Measurements from ENCODE around the gene MUC5AC. TPM values are rescaled to one million over a fixed set of nuclear protein-coding genes. Genes with fewer than 3 reads are reported as not detected.

MUC5AC gene
- total and polyA plus RNA-seq, 2 of the 13 experiments (the other 11 are each of a cell fraction or from before 2014, with no cell fraction given) = under 0.01 TPM; not detected in 1

- FAIRE-seq = no peak
- POLR2A ChIA-PET = no interaction called here
Measured at GRCh38 chr11:1175461-1176223, 17.9 kb downstream of the MUC5AC start.

More at GRCh38 chr11:1175461-1176223, 17.9 kb downstream of the MUC5AC start:
- Histone ChIP-seq H3K9ac (ENCODE audit: insufficient read depth, low read depth, low read length) (no peak overlapping the region), H3K4me3 (replicated peaks in 1 of 3; ENCODE audit: insufficient read depth in 1 of 3, low read depth in 2 of 3, low read length in 3 of 3) (no peak overlapping the region), H3K4me1 (ENCODE audit: insufficient read depth, low read length) (no peaks in the 10 kb centered on the region), H3K4me2 (ENCODE audit: low read depth, low read length) (no peak overlapping the region), H3K27me3 (ENCODE audit: control insufficient read depth in 1 of 2, insufficient read depth in 2 of 2, low read length in 2 of 2) (peaks cover 1 to 22% of the 10 kb centered on the region in 2 experiments; a peak in 2 of 5 replicates), H3K36me3 (replicated peaks in 1 of 2; ENCODE audit: control insufficient read depth in 1 of 2, insufficient read depth in 2 of 2, low read length in 2 of 2) (no peaks in the 10 kb centered on the region), H3K27ac (ENCODE audit: extremely low read length, insufficient read depth, low read length) (no peak overlapping the region), H2AFZ (ENCODE audit: low read length) (no peak overlapping the region), H4K20me1 (ENCODE audit: insufficient read depth, low read length) (no peaks in the 10 kb centered on the region), H3K9me3 (ENCODE audit: low read length) (peaks cover 11% of the 10 kb centered on the region; the same call in 1 of the 2 replicates), H3K79me2 (ENCODE audit: insufficient read depth, low read length) (no peaks in the 10 kb centered on the region)
- in situ Hi-C loops (cut with HindIII; ENCODE audit: extremely low pct_ligation_motif_present, low pct_unique_long_range_greater_than_20kb) (no loop called here), intact Hi-C loops (cut with micrococcal nuclease; ENCODE audit: unreplicated experiment) (no loop called here)
- WGBS (ENCODE audit: low lambda C conversion rate) = 45% methylated on average over 22 of the region's 22 CpGs
- ATAC-seq = no peak
- DNase-seq (ENCODE audit: low spot score) = no peak
- no peak for TF ChIP-seq SUZ12 (IDR thresholded peaks at IDR 0.05; ENCODE audit: low read depth, low read length)
- no peak for TF ChIP-seq XBP1 (CRISPR knock-in tag; IDR thresholded peaks at IDR 0.05)
- TF ChIP-seq, protein P1, sequence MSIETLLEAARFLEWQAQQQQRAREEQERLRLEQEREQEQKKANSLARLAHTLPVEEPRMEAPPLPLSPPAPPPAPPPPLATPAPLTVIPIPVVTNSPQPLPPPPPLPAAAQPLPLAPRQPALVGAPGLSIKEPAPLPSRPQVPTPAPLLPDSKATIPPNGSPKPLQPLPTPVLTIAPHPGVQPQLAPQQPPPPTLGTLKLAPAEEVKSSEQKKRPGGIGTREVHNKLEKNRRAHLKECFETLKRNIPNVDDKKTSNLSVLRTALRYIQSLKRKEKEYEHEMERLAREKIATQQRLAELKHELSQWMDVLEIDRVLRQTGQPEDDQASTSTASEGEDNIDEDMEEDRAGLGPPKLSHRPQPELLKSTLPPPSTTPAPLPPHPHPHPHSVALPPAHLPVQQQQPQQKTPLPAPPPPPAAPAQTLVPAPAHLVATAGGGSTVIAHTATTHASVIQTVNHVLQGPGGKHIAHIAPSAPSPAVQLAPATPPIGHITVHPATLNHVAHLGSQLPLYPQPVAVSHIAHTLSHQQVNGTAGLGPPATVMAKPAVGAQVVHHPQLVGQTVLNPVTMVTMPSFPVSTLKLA (IDR thresholded peaks at IDR 0.05) = peak; percentile 53
- TF ChIP-seq, protein P2, sequence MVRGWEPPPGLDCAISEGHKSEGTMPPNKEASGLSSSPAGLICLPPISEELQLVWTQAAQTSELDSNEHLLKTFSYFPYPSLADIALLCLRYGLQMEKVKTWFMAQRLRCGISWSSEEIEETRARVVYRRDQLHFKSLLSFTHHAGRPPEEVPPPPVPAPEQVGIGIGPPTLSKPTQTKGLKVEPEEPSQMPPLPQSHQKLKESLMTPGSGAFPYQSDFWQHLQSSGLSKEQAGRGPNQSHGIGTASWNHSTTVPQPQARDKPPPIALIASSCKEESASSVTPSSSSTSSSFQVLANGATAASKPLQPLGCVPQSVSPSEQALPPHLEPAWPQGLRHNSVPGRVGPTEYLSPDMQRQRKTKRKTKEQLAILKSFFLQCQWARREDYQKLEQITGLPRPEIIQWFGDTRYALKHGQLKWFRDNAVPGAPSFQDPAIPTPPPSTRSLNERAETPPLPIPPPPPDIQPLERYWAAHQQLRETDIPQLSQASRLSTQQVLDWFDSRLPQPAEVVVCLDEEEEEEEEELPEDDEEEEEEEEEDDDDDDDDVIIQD (CRISPR knock-in tag; IDR thresholded peaks at IDR 0.05; ENCODE audit: low read depth) = no peak
- TF ChIP-seq NCOA1 (CRISPR knock-in tag; IDR thresholded peaks at IDR 0.05) = no peak
- no peak for TF ChIP-seq ZSCAN29 (CRISPR knock-in tag; conservative IDR thresholded peaks at IDR 0.05)
- TF ChIP-seq ZNF839 (CRISPR knock-in tag; IDR thresholded peaks at IDR 0.05; ENCODE audit: borderline replicate concordance) = no peak
- no peak for TF ChIP-seq PHF21A (CRISPR knock-in tag; IDR thresholded peaks at IDR 0.05)
- CTCF ChIA-PET (ENCODE audit: low intra/inter-chr PET ratio, low total read pairs) = no interaction called here
- no TSS peak for BruUV-seq (replicated peaks)

Data from HepG2 (cell line).